Fibroblast of villous mesenchyme (primary cell): ENCODE results near the gene COBL. TPM values are rescaled to one million over a fixed set of nuclear protein-coding genes. Genes with fewer than 3 reads are reported as not detected.

Experiments
- DNase-seq: peaks from one replicate; pipeline ENCODE4 v3.0.0-alpha.2; 2010; ENCODE audit warnings: low read depth
- H3K4me3 ChIP-seq: 2 replicates; pipeline ENCODE4 v1.5.1; 2011; ENCODE audit warnings: low read depth, mild to moderate bottlenecking, low read length
- total RNA-seq: library from RNA; depleted of rRNA; stranded (reverse); fragments of >200 nt; gene quantifications from 2 replicates; pipeline ENCODE4 v1.2.3, GENCODE V29; 2012
- TF ChIP-seq, protein P1 (sequence below): IDR thresholded peaks from 2 replicates; pipeline ENCODE4 v1.5.1; 2012; ENCODE audit warnings: low read depth, mild to moderate bottlenecking, low read length; ENCODE audit not compliant: insufficient read depth

Gene COBL
- total RNA-seq, 1 donor = not detected

GRCh38 chr7:51312951-51313737 lies 3.5 kb downstream of the COBL start:
- H3K4me3 ChIP-seq = no peak overlapping the region
- TF ChIP-seq, protein P1, sequence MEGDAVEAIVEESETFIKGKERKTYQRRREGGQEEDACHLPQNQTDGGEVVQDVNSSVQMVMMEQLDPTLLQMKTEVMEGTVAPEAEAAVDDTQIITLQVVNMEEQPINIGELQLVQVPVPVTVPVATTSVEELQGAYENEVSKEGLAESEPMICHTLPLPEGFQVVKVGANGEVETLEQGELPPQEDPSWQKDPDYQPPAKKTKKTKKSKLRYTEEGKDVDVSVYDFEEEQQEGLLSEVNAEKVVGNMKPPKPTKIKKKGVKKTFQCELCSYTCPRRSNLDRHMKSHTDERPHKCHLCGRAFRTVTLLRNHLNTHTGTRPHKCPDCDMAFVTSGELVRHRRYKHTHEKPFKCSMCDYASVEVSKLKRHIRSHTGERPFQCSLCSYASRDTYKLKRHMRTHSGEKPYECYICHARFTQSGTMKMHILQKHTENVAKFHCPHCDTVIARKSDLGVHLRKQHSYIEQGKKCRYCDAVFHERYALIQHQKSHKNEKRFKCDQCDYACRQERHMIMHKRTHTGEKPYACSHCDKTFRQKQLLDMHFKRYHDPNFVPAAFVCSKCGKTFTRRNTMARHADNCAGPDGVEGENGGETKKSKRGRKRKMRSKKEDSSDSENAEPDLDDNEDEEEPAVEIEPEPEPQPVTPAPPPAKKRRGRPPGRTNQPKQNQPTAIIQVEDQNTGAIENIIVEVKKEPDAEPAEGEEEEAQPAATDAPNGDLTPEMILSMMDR = no peak
- no peak for DNase-seq

GRCh38 chr7:51311166-51311565 lies 5.4 kb downstream of the COBL start:
- TF ChIP-seq, protein P1 = no peak
- DNase-seq = no peak
- H3K4me3 ChIP-seq = no peak overlapping the region

DNA sequence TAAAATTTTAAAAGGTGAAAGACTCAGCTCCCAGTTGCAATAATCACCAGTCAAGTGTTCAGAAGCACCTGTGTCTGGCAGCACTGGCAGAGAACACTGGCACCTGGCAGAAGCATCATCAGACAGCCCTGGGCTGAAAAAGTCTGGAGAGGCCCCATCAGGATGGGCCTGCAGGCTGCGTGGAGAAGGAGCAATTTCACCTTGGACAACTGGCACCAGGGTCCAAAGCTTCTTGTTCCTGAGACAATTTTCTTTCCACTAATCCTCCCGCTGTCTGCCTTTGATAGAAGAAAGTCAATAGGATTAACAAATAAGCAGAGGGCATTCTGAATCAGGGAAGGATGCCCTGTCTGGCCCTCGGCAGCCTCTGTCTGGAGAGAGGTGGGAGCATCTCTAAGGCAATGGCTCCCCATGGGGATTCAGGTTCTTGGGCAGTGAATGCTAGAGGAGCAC lies 6.5 kb downstream of the COBL start:
- no peak overlapping the region for H3K4me3 ChIP-seq
- TF ChIP-seq, protein P1 = no peak
- DNase-seq = no peak

GRCh38 chr7:51309361-51310130 lies 7.1 kb downstream of the COBL start:
- TF ChIP-seq, protein P1 = no peak
- H3K4me3 ChIP-seq = no peak overlapping the region
- no peak for DNase-seq

DNA sequence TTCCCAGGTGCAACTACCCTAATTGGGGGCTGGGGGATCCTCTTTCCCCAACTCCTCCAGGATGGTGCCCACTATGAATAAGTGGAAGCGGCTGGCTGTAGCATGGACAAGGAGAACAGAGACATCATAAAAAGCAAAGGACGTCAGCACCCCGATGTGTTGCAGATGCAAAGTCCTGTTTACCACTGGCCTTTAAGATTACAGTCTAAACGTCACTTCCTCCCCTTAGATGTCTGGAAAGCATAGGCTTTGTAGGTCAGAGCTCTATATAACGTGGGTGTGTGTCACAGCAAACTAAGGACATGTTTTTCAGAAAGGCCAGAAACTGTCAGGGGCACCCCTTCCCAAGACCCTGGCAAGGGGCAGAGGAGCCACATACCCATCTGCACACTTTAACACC lies 7.9 kb downstream of the COBL start:
- DNase-seq = no peak
- H3K4me3 ChIP-seq = no peak overlapping the region
- TF ChIP-seq, protein P1 = no peak

DNA sequence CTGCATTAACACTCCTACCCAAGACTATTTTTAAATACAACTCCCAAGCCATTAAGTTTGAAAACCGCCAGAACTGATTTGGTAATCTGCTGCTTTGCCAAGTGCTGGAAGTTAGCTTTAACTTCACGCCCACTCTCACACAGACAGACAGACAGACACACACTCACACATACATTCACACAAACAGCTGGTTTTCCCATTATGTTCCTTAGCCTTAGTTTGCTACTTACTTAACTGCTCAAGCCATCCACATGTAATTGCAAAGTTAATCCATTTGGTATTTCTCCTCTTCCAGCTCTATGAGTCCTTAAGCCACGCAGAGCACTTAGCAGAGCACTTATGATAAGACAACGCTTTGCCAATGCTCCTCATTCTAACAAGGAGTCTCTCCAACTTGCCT lies 8.3 kb downstream of the COBL start:
- TF ChIP-seq, protein P1 = no peak
- no peak overlapping the region for H3K4me3 ChIP-seq
- no peak for DNase-seq
